Upper lobe of left lung (tissue), 6 donors: ENCODE measurements around the gene KBTBD7. TPM values are rescaled to one million over a fixed set of nuclear protein-coding genes. Genes with fewer than 3 reads are reported as not detected.

Experiments used
- ATAC-seq, 2 donors: fragments of 200-7000 bp; cut with Tn5 transposase; one replicate each; pipeline ENCODE4 v1.9.1; 2022; ENCODE audit warnings: mild to moderate bottlenecking in 2 of 2, moderate library complexity in 2 of 2; ENCODE audit not compliant: low FRiP score in 2 of 2
- DNase-seq, 2 donors: peaks; one replicate each; pipeline ENCODE4 v3.0.0-alpha.2; 2019 to 2020
- H3K27ac ChIP-seq, 4 donors: fragments of 200-600 bp; sonication (generic); one replicate each; pipeline ENCODE4 v1.5.1; 2016 to 2019
- H3K27me3 ChIP-seq, 4 donors: fragments of 200-600 bp; sonication (generic); one replicate each; pipeline ENCODE4 v1.5.1; 2017 to 2019
- H3K36me3 ChIP-seq, 4 donors: fragments of 200-600 bp; sonication (generic); one replicate each; pipeline ENCODE4 v1.5.1; 2016 to 2019
- H3K4me1 ChIP-seq, 4 donors: fragments of 200-600 bp; sonication (generic); one replicate each; pipeline ENCODE4 v1.5.1; 2018 to 2019
- H3K4me3 ChIP-seq, 4 donors: fragments of 200-600 bp; sonication (generic); one replicate each; pipeline ENCODE4 v1.5.1; 2017 to 2019; ENCODE audit warnings: mild to moderate bottlenecking in 2 of 4, moderate library complexity in 1 of 4
- H3K9me3 ChIP-seq, 4 donors: fragments of 200-600 bp; sonication (generic); one replicate each; pipeline ENCODE4 v1.5.1; 2018 to 2019
- CTCF ChIP-seq, 6 experiments: fragments of 450-650 bp in 4 of 6; fragments of 200-600 bp in 2 of 6; sonication (generic) in 2 of 6; IDR thresholded peaks; one replicate each; pipeline ENCODE4 v1.5.1; 2016 to 2019; ENCODE audit warnings: antibody characterized with exemption in 6 of 6
- EP300 ChIP-seq, 4 donors: sonication (generic); formaldehyde crosslinking; IDR thresholded peaks; one replicate each; pipeline ENCODE4 v1.5.1; 2017; ENCODE audit warnings: antibody characterized with exemption in 4 of 4, control low read depth in 2 of 4
- POLR2A ChIP-seq, 4 donors: fragments of 450-650 bp; IDR thresholded peaks; one replicate each; pipeline ENCODE4 v1.5.1; 2016 to 2017; ENCODE audit warnings: antibody characterized with exemption in 4 of 4, mild to moderate bottlenecking in 2 of 4
- POLR2AphosphoS5 ChIP-seq, 2 donors: sonication (generic); formaldehyde crosslinking; IDR thresholded peaks; one replicate each; pipeline ENCODE4 v1.5.1; 2017; ENCODE audit warnings: antibody characterized with exemption in 2 of 2
- WGBS, 2 donors: methylation state at CpG; one replicate each; pipeline ENCODE4 v1.1.5; 2017 to 2018; 5-methylcytosine and 5-hydroxymethylcytosine counted together
- total RNA-seq, 6 donors: library from RNA; depleted of rRNA in 4 of 6; stranded (reverse); fragments of >200 nt in 4 of 6; gene quantifications; one replicate each; pipeline versions ENCODE4 v1.1.0 to v1.2.1, GENCODE V29; 2016 to 2021
- donor health status: DM: no; HTN: no; CAD: no; lungs with moderate emphysema.
- donor health status: DM: no; HTN: yes; CAD: no; lungs with severe emphysema.

The KBTBD7 gene, protein sequence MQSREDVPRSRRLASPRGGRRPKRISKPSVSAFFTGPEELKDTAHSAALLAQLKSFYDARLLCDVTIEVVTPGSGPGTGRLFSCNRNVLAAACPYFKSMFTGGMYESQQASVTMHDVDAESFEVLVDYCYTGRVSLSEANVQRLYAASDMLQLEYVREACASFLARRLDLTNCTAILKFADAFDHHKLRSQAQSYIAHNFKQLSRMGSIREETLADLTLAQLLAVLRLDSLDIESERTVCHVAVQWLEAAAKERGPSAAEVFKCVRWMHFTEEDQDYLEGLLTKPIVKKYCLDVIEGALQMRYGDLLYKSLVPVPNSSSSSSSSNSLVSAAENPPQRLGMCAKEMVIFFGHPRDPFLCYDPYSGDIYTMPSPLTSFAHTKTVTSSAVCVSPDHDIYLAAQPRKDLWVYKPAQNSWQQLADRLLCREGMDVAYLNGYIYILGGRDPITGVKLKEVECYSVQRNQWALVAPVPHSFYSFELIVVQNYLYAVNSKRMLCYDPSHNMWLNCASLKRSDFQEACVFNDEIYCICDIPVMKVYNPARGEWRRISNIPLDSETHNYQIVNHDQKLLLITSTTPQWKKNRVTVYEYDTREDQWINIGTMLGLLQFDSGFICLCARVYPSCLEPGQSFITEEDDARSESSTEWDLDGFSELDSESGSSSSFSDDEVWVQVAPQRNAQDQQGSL
- 1 to 10 TPM; 3.6 to 8.9 (median 7.3) TPM for total RNA-seq

GRCh38 chr13:41193919-41194824 is at the start of gene KBTBD7:
Gene KBTBD7 (minus strand): TSS chr13:41194569. CDS start chr13:41194257, 312 bp downstream.
- Histone ChIP-seq H3K4me3 (peak within 1 kb of the TSS; percentile 67 to 81 (median 76)), H3K4me1 (peaks cover 0 to 23% (median 9%) of the 10 kb centered on the region in 4 donors), H3K27ac (peak within 1 kb of the TSS; percentile 88 to 92 (median 90)), H3K9me3 (no peaks in the 10 kb centered on the region), H3K36me3 (no peaks in the 10 kb centered on the region), H3K27me3 (no peaks in the 10 kb centered on the region)
- ATAC-seq: peak; percentile 98 to 100
- 10 to 12% methylated on average over 26 to 53 of the region's 66 CpGs for WGBS, 2 donors
- DNase-seq: peak; percentile 96 to 97
- no peak for TF ChIP-seq EP300 (IDR thresholded peaks at IDR 0.05)
- TF ChIP-seq POLR2AphosphoS5 (IDR thresholded peaks at IDR 0.05): peak; percentile 71 to 84
- peak in 4 of 6 experiments; percentile 9 to 41 (median 20) for TF ChIP-seq CTCF (IDR thresholded peaks at IDR 0.05)
- peak in 3 of 4 donors; percentile 72 to 76 (median 74) for TF ChIP-seq POLR2A (IDR thresholded peaks at IDR 0.05)

DNA sequence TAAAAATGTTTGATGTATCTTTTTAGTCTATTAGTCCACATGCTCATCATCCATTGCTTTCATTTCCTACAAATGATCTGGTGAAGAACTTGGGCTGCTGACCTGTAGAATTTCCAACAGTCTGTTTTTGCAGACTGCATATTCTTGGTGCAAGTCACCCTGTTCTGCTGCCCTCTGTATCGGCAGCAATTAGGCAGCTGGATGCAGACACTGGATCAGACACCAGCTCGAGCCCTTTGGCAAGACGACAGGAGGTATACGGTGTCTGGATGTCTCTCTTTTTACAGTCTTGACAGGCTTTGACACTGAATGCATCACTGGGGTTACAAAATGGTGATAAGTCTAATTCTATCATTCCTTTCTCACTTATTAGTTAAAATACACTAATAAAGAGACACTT is 47.3 kb upstream of the KBTBD7 start:
- Histone ChIP-seq H3K36me3 (peaks cover 0 to 6% (median 0%) of the 10 kb centered on the region in 4 donors), H3K9me3 (no peaks in the 10 kb centered on the region), H3K27ac (no peak overlapping the region), H3K27me3 (no peaks in the 10 kb centered on the region), H3K4me3 (no peak overlapping the region), H3K4me1 (no peaks in the 10 kb centered on the region)
- TF ChIP-seq POLR2AphosphoS5 (IDR thresholded peaks at IDR 0.05): no peak
- WGBS, 2 donors: 93 to 95% methylated on average over 4 of the region's 4 CpGs
- DNase-seq (no peak), ATAC-seq (no peak)

GRCh38 chr13:41236369-41236768 is 42.0 kb upstream of the KBTBD7 start:
- H3K4me1 ChIP-seq: peaks cover 0 to 12% (median 0%) of the 10 kb centered on the region in 4 donors
- H3K36me3 ChIP-seq: peaks cover 0 to 6% (median 0%) of the 10 kb centered on the region in 4 donors
- TF ChIP-seq EP300 (IDR thresholded peaks at IDR 0.05) (no peak), CTCF (IDR thresholded peaks at IDR 0.05) (no peak), POLR2AphosphoS5 (IDR thresholded peaks at IDR 0.05) (no peak), POLR2A (IDR thresholded peaks at IDR 0.05) (no peak)
- H3K9me3 ChIP-seq: no peaks in the 10 kb centered on the region
- no peak overlapping the region for H3K4me3 ChIP-seq
- WGBS, 2 donors: 84 to 100% methylated on average over 1 of the region's 1 CpG
- DNase-seq: no peak
- no peaks in the 10 kb centered on the region for H3K27me3 ChIP-seq
- no peak for ATAC-seq
- H3K27ac ChIP-seq: no peak overlapping the region

GRCh38 chr13:41232578-41233480 is 38.5 kb upstream of the KBTBD7 start:
- ATAC-seq (no peak), DNase-seq (no peak)
- TF ChIP-seq POLR2AphosphoS5 (IDR thresholded peaks at IDR 0.05) (no peak), CTCF (IDR thresholded peaks at IDR 0.05) (no peak), POLR2A (IDR thresholded peaks at IDR 0.05) (no peak), EP300 (IDR thresholded peaks at IDR 0.05) (no peak)
- Histone ChIP-seq H3K9me3 (no peaks in the 10 kb centered on the region), H3K27me3 (no peaks in the 10 kb centered on the region), H3K27ac (no peak overlapping the region), H3K36me3 (peaks cover 0 to 7% (median 0%) of the 10 kb centered on the region in 4 donors), H3K4me3 (no peak overlapping the region), H3K4me1 (peaks cover 0 to 12% (median 0%) of the 10 kb centered on the region in 4 donors)
- WGBS, 2 donors: 81 to 86% methylated on average over 4 of the region's 4 CpGs
